Measurements from ENCODE around the gene RGS6. TPM values are rescaled to one million over a fixed set of nuclear protein-coding genes. Genes with fewer than 3 reads are reported as not detected.

RGS6 gene
- total RNA-seq, 2 experiments from 2014 or later: not detected

- intact Hi-C loops (cut with DNase I, micrococcal nuclease): no loop called here
- H3K36me3 ChIP-seq (ENCODE audit: insufficient read depth, low read length): no peaks in the 10 kb centered on the region
- no peaks in the 10 kb centered on the region for H3K4me1 ChIP-seq (ENCODE audit: insufficient read depth, low read length)
- ATAC-seq (ENCODE audit: poor library complexity): no peak
- H3K27me3 ChIP-seq (ENCODE audit: control insufficient read depth in 1 of 2, insufficient read depth in 2 of 2, low read length in 2 of 2): peaks cover 0 to 3% of the 10 kb centered on the region in 2 experiments
- Mint-ChIP-seq H3K4me1 (ENCODE audit: low read depth) (no peaks in the 10 kb centered on the region), H3K27ac (no peak overlapping the region), H3K9me3 (no peaks in the 10 kb centered on the region), H3K27me3 (peaks cover 5% of the 10 kb centered on the region), H3K4me3 (no peak overlapping the region), H3K36me3 (ENCODE audit: low read depth) (no peaks in the 10 kb centered on the region)
- no peaks in the 10 kb centered on the region for H3K9me3 ChIP-seq (ENCODE audit: control insufficient read depth in 1 of 2, insufficient read depth in 1 of 2, low read length in 2 of 2)
- DNase-seq: no peak
- CTCF ChIA-PET: interaction anchor here (0.9 kb wide), 1 partner anchor 19 kb away, joined by 3 read pairs; no protein-coding TSS in a partner anchor
- POLR2A ChIA-PET: no interaction called here
- H3K27ac ChIP-seq (ENCODE audit: low read depth in 1 of 2, low read length in 2 of 2): no peak overlapping the region
- no peak overlapping the region for H3K4me3 ChIP-seq (ENCODE audit: low read length)
- TF ChIP-seq CTCF (IDR thresholded peaks at IDR 0.05): no peak
Measured at GRCh38 chr14:72332046-72332445, 399.8 kb downstream of the RGS6 start.

GRCh38 chr14:72332871-72333270 is 400.6 kb downstream of the RGS6 start:
- H3K4me3 Mint-ChIP-seq: no peak overlapping the region
- no peaks in the 10 kb centered on the region for H3K4me1 ChIP-seq (ENCODE audit: insufficient read depth, low read length)
- H3K4me1 Mint-ChIP-seq (ENCODE audit: low read depth): no peaks in the 10 kb centered on the region
- no peak for TF ChIP-seq CTCF (IDR thresholded peaks at IDR 0.05)
- H3K36me3 ChIP-seq (ENCODE audit: insufficient read depth, low read length): no peaks in the 10 kb centered on the region
- H3K27me3 ChIP-seq (ENCODE audit: control insufficient read depth in 1 of 2, insufficient read depth in 2 of 2, low read length in 2 of 2): peaks cover 0 to 3% of the 10 kb centered on the region in 2 experiments
- H3K27me3 Mint-ChIP-seq: peaks cover 5% of the 10 kb centered on the region
- ChIA-PET POLR2A (no interaction called here), CTCF (interaction anchor here (0.6 kb wide), 1 partner anchor 1937 kb away, joined by 5 read pairs; no protein-coding TSS in a partner anchor)
- no peaks in the 10 kb centered on the region for H3K36me3 Mint-ChIP-seq (ENCODE audit: low read depth)
- intact Hi-C loops (cut with DNase I, micrococcal nuclease): no loop called here
- H3K9me3 ChIP-seq (ENCODE audit: control insufficient read depth in 1 of 2, insufficient read depth in 1 of 2, low read length in 2 of 2): no peaks in the 10 kb centered on the region
- no peak for ATAC-seq (ENCODE audit: poor library complexity)
- no peak overlapping the region for H3K27ac Mint-ChIP-seq
- no peak overlapping the region for H3K4me3 ChIP-seq (ENCODE audit: low read length)
- H3K9me3 Mint-ChIP-seq: no peaks in the 10 kb centered on the region
- DNase-seq: no peak
- no peak overlapping the region for H3K27ac ChIP-seq (ENCODE audit: low read depth in 1 of 2, low read length in 2 of 2)

- ATAC-seq (ENCODE audit: poor library complexity) (no peak), DNase-seq (no peak)
- CTCF ChIA-PET: no interaction called here
- Mint-ChIP-seq H3K27me3 (peaks cover 5% of the 10 kb centered on the region), H3K27ac (no peak overlapping the region), H3K4me3 (no peak overlapping the region), H3K4me1 (ENCODE audit: low read depth) (no peaks in the 10 kb centered on the region), H3K9me3 (no peaks in the 10 kb centered on the region), H3K36me3 (ENCODE audit: low read depth) (no peaks in the 10 kb centered on the region)
- no peak overlapping the region for H3K27ac ChIP-seq (ENCODE audit: low read depth in 1 of 2, low read length in 2 of 2)
- no peaks in the 10 kb centered on the region for H3K36me3 ChIP-seq (ENCODE audit: insufficient read depth, low read length)
- H3K27me3 ChIP-seq (ENCODE audit: control insufficient read depth in 1 of 2, insufficient read depth in 2 of 2, low read length in 2 of 2): peaks cover 0 to 3% of the 10 kb centered on the region in 2 experiments
- no peaks in the 10 kb centered on the region for H3K4me1 ChIP-seq (ENCODE audit: insufficient read depth, low read length)
- TF ChIP-seq CTCF (IDR thresholded peaks at IDR 0.05): no peak
- intact Hi-C loops (cut with DNase I, micrococcal nuclease): no loop called here
- POLR2A ChIA-PET: no interaction called here
- no peaks in the 10 kb centered on the region for H3K9me3 ChIP-seq (ENCODE audit: control insufficient read depth in 1 of 2, insufficient read depth in 1 of 2, low read length in 2 of 2)
- H3K4me3 ChIP-seq (ENCODE audit: low read length): no peak overlapping the region
Measured at GRCh38 chr14:72333357-72333756, 401.1 kb downstream of the RGS6 start.

All from CD4-positive, alpha-beta T cell (primary cell).